HepG2 (cell line): ENCODE results near the gene LTB4R2. TPM values are rescaled to one million over a fixed set of nuclear protein-coding genes. Genes with fewer than 3 reads are reported as not detected.

Source experiments
- BORCS8-MEF2B ChIP-seq: sonication (generic); formaldehyde crosslinking; IDR thresholded peaks from 2 replicates; pipeline ENCODE4 v1.8.0; 2022; ENCODE audit warnings: mild to moderate bottlenecking, missing genetic modification reagents
- EHMT2 ChIP-seq: fragments of 200-600 bp; sonication (generic); IDR thresholded peaks from 2 replicates; pipeline ENCODE4 v1.7.0; 2017; ENCODE audit warnings: antibody characterized with exemption, low read depth, low read length, borderline replicate concordance
- FOXP1 ChIP-seq, 2 experiments: fragments of 450-650 bp in 1 of 2; IDR thresholded peaks; 2 replicates each; pipeline ENCODE4 v1.6.1; 2017 to 2018; ENCODE audit warnings: antibody characterized with exemption in 1 of 2
- HDAC2 ChIP-seq: sonication (generic); formaldehyde crosslinking; IDR thresholded peaks from 2 replicates; pipeline ENCODE4 v1.4.0; 2020; ENCODE audit warnings: missing genetic modification reagents
- HIVEP1 ChIP-seq: sonication (generic); formaldehyde crosslinking; IDR thresholded peaks from 2 replicates; pipeline ENCODE4 v1.4.0; 2020; ENCODE audit warnings: mild to moderate bottlenecking, missing genetic modification reagents
- KLF16 ChIP-seq, 2 experiments: sonication (generic) in 1 of 2; formaldehyde crosslinking in 1 of 2; IDR thresholded peaks; 2 replicates each; pipeline versions ENCODE4 v1.6.1 to v1.8.0; 2016 to 2023; ENCODE audit warnings: missing genetic modification reagents in 2 of 2, missing compliant biosample characterization in 1 of 2
- LCORL ChIP-seq, 2 experiments: fragments of 450-650 bp in 1 of 2; sonication (generic) in 1 of 2; formaldehyde crosslinking in 1 of 2; IDR thresholded peaks; 2 replicates each; pipeline versions ENCODE4 v1.5.0 to v1.6.1; 2017 to 2020; ENCODE audit warnings: antibody characterized with exemption in 1 of 2, missing genetic modification reagents in 1 of 2
- MXD1 ChIP-seq: sonication (generic); formaldehyde crosslinking; IDR thresholded peaks from 2 replicates; pipeline ENCODE4 v1.4.0; 2020; ENCODE audit warnings: mild to moderate bottlenecking, missing genetic modification reagents
- NFAT5 ChIP-seq: sonication (generic); formaldehyde crosslinking; IDR thresholded peaks from 2 replicates; pipeline ENCODE4 v1.4.0; 2020; ENCODE audit warnings: missing genetic modification reagents
- RBM39 ChIP-seq: fragments of 200-400 bp; formaldehyde crosslinking; IDR thresholded peaks from one replicate; pipeline ENCODE4 v1.6.1; 2018; ENCODE audit warnings: antibody characterized with exemption, mild to moderate bottlenecking, low read depth, low read length; ENCODE audit not compliant: poor library complexity, severe bottlenecking
- SETDB1 ChIP-seq: sonication (generic); formaldehyde crosslinking; IDR thresholded peaks from 2 replicates; pipeline ENCODE4 v1.5.1; 2020; ENCODE audit warnings: missing genetic modification reagents, mild to moderate bottlenecking, borderline replicate concordance
- ZNF121 ChIP-seq: sonication (generic); formaldehyde crosslinking; IDR thresholded peaks from 2 replicates; pipeline ENCODE4 v1.5.0; 2020; ENCODE audit warnings: mild to moderate bottlenecking, missing genetic modification reagents
- ZNF232 ChIP-seq: sonication (generic); formaldehyde crosslinking; IDR thresholded peaks from 2 replicates; pipeline ENCODE4 v1.4.0; 2020; ENCODE audit warnings: missing genetic modification reagents, borderline replicate concordance
- ZNF263 ChIP-seq: sonication (generic); formaldehyde crosslinking; IDR thresholded peaks from 2 replicates; pipeline ENCODE4 v1.4.0; 2020; ENCODE audit warnings: missing genetic modification reagents
- ZNF496 ChIP-seq: sonication (generic); formaldehyde crosslinking; IDR thresholded peaks from 2 replicates; pipeline ENCODE4 v1.8.1; 2023; ENCODE audit warnings: mild to moderate bottlenecking, moderate library complexity, missing genetic modification reagents; ENCODE audit not compliant: insufficient replicate concordance
- ZNF546 ChIP-seq: sonication (generic); formaldehyde crosslinking; conservative IDR thresholded peaks from 2 replicates; pipeline ENCODE4 v1.8.1; 2023; ENCODE audit warnings: mild to moderate bottlenecking, missing genetic modification reagents
- ZNF598 ChIP-seq: sonication (generic); formaldehyde crosslinking; IDR thresholded peaks from 2 replicates; pipeline ENCODE4 v1.5.1; 2020; ENCODE audit warnings: mild to moderate bottlenecking, missing genetic modification reagents, borderline replicate concordance
- polyA plus RNA-seq, 8 experiments: library from polyadenylated mRNA; depleted of rRNA in 3 of 8; stranded (reverse) in 7 of 8; unstranded in 1 of 8; fragments of >200 nt; fragmentation: Illumina TruSeq in 4 of 8; extraction: Trizol in 4 of 8; gene quantifications; 2 replicates each; pipeline versions ENCODE4 v1.2.1 to v1.2.3, GENCODE V29; 2011 to 2016; ENCODE audit warnings: low read depth in 4 of 8, missing spikeins in 1 of 8, mixed read lengths in 1 of 8; ENCODE audit not compliant: insufficient read depth in 1 of 8
- total RNA-seq, 5 experiments: library from RNA; depleted of rRNA; stranded (reverse); fragments of >200 nt; fragmentation: Illumina TruSeq; extraction: Trizol; gene quantifications; 2 replicates each; pipeline ENCODE4 v1.2.3, GENCODE V29; 2016; ENCODE audit warnings: low read depth in 1 of 5
- TF ChIP-seq, protein P1 (sequence below): sonication (generic); formaldehyde crosslinking; IDR thresholded peaks from 2 replicates; pipeline ENCODE4 v1.4.0; 2020; ENCODE audit warnings: mild to moderate bottlenecking, missing genetic modification reagents

LTB4R2 gene
- total and polyA plus RNA-seq, 2 of the 13 experiments (the other 11 are each of a cell fraction or from before 2014, with no cell fraction given): 3.9 to 6.9 TPM

GRCh38 chr14:24299255-24300191 lies 10.4 kb upstream of the LTB4R2 start, which contains the start of the genes DHRS1 and NOP9 (continued):
- TF ChIP-seq NFAT5 (CRISPR knock-in tag): peak; percentile 93
- peak; percentile 99 for TF ChIP-seq ZNF598
- TF ChIP-seq RBM39: peak; percentile 97
- TF ChIP-seq ZNF546 (CRISPR knock-in tag): peak; percentile 80; the same call in 1 of the 2 replicates
- no peak for TF ChIP-seq EHMT2
- peak; percentile 92 for TF ChIP-seq HDAC2
- peak; percentile 97 for TF ChIP-seq MXD1 (CRISPR knock-in tag)
- TF ChIP-seq, protein P1, sequence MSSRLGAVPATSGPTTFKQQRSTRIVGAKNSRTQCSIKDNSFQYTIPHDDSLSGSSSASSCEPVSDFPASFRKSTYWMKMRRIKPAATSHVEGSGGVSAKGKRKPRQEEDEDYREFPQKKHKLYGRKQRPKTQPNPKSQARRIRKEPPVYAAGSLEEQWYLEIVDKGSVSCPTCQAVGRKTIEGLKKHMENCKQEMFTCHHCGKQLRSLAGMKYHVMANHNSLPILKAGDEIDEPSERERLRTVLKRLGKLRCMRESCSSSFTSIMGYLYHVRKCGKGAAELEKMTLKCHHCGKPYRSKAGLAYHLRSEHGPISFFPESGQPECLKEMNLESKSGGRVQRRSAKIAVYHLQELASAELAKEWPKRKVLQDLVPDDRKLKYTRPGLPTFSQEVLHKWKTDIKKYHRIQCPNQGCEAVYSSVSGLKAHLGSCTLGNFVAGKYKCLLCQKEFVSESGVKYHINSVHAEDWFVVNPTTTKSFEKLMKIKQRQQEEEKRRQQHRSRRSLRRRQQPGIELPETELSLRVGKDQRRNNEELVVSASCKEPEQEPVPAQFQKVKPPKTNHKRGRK (CRISPR knock-in tag): peak; percentile 88; the same call in 1 of the 2 replicates
- TF ChIP-seq HIVEP1 (CRISPR knock-in tag): peak; percentile 96
- TF ChIP-seq LCORL (IDR thresholded peaks at IDR 0.05): no peak
- peak; percentile 97 for TF ChIP-seq LCORL (CRISPR knock-in tag; IDR thresholded peaks at IDR 0.05)
- TF ChIP-seq SETDB1 (CRISPR knock-in tag): no peak
- no peak for TF ChIP-seq FOXP1 (IDR thresholded peaks at IDR 0.05)
- peak; percentile 44; the same call in 1 of the 2 replicates for TF ChIP-seq FOXP1 (CRISPR knock-in tag; IDR thresholded peaks at IDR 0.05)
- peak; percentile 95 for TF ChIP-seq BORCS8-MEF2B
- no peak for TF ChIP-seq ZNF496 (CRISPR knock-in tag)
- TF ChIP-seq KLF16 (CRISPR knock-in tag; IDR thresholded peaks at IDR 0.05): peak; percentile 98 to 100; a peak in 3 of 4 replicates
- peak; percentile 93; the same call in 1 of the 2 replicates for TF ChIP-seq ZNF232 (CRISPR knock-in tag)
- TF ChIP-seq ZNF263: peak; percentile 84
- TF ChIP-seq ZNF121 (CRISPR knock-in tag): 0 out of 2 replicates have a peak, but pooled peaks have one; percentile 24
